ENCODE results near the gene EHBP1. TPM values are rescaled to one million over a fixed set of nuclear protein-coding genes. Genes with fewer than 3 reads are reported as not detected.

The EHBP1 gene
- total RNA-seq, 6 experiments from 2014 or later, result 40.4 to 66.6 (median 46.3) TPM

DNA sequence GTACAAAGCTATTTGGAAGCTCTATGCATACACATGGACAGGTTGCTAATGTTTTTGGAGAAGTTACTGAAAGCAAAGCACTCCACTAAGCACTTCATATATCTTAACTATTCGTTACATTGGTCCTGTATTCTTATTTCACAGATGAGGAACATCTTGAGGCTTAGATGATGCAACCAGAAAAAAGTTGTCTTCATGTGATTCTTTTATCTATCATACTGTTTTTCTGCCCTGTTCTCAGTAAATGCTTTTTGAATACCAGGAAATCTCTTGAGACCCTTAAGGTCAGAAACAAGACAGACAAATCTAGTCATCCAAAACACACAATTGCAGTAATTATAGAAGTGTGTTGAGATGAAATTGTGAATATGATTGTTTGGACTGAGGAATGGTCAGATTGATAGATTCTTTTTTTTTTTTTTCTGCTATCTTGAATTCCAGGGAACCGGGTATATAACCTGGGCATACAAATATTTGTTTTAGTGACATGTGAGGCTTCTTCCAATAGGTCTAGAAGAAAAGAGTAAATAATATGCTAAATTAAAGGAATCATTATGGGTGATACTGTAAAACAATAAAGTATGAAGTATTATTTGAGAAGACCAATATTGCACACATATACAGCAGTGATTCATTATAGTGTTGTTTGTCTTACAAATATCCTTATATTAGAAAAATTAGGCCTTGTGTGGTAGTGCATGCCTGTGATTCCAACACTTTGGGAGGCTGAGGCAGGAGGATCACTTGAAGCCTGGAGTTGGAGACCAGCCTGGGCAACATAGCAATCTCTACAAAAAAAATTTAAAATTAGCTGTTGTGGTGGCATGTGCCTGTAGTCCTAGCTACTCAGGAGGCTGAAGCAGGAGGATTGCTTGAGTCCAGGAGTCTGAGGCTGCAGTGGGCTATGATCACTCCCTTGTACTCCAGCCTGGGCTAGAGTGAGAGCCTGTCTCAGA, 33.7 kb downstream of the EHBP1 start:
- intact Hi-C loops (cut with DNase I), result no loop called here
- 18% methylated on average over 2 of the region's 2 CpGs for WGBS (ENCODE audit: insufficient coverage, low coverage, low lambda C conversion rate, missing lambda C conversion rate)
- ATAC-seq (peak; percentile 32 to 57 (median 47)), DNase-seq (no peak)
- no peaks in the 10 kb centered on the region for H3K36me3 ChIP-seq
- TF ChIP-seq POLR2A (IDR thresholded peaks at IDR 0.05), result no peak
- TF ChIP-seq, protein P1, sequence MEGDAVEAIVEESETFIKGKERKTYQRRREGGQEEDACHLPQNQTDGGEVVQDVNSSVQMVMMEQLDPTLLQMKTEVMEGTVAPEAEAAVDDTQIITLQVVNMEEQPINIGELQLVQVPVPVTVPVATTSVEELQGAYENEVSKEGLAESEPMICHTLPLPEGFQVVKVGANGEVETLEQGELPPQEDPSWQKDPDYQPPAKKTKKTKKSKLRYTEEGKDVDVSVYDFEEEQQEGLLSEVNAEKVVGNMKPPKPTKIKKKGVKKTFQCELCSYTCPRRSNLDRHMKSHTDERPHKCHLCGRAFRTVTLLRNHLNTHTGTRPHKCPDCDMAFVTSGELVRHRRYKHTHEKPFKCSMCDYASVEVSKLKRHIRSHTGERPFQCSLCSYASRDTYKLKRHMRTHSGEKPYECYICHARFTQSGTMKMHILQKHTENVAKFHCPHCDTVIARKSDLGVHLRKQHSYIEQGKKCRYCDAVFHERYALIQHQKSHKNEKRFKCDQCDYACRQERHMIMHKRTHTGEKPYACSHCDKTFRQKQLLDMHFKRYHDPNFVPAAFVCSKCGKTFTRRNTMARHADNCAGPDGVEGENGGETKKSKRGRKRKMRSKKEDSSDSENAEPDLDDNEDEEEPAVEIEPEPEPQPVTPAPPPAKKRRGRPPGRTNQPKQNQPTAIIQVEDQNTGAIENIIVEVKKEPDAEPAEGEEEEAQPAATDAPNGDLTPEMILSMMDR (IDR thresholded peaks at IDR 0.05), result no peak
- no peak overlapping the region for H3K27ac ChIP-seq
- no peaks in the 10 kb centered on the region for H3K27me3 ChIP-seq
- no peaks in the 10 kb centered on the region for H3K9me3 ChIP-seq
- H3K4me1 ChIP-seq, result peaks cover 0 to 60% (median 19%) of the 10 kb centered on the region in 4 donors
- H3K4me3 ChIP-seq, result no peak overlapping the region

DNA sequence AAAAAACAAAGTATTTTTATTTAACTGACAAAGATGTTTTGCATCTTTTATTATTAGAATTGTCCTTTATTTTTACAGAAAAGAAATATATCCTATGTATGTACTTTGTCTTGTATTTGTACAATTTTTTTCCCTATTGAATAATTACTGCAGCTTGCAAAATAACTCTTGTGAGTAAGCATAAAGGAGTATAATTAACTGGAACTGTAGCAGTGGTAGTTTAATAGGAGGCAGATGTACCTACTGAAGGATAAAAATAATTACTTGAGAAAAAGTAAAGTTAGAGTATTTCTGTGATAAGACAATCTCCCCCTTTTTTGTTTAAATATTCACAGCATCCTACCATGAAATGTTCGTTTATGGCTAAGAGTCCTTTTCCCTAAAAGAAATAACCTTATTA, 34.7 kb downstream of the EHBP1 start:
- no peak overlapping the region for H3K27ac ChIP-seq
- TF ChIP-seq, protein P1 (IDR thresholded peaks at IDR 0.05), result no peak
- TF ChIP-seq POLR2A (IDR thresholded peaks at IDR 0.05), result no peak
- H3K36me3 ChIP-seq, result no peaks in the 10 kb centered on the region
- peaks cover 0 to 67% (median 16%) of the 10 kb centered on the region in 4 donors for H3K4me1 ChIP-seq
- no peak for ATAC-seq
- no peaks in the 10 kb centered on the region for H3K9me3 ChIP-seq
- no peak for DNase-seq
- H3K4me3 ChIP-seq, result no peak overlapping the region
- WGBS (ENCODE audit: insufficient coverage, low coverage, low lambda C conversion rate, missing lambda C conversion rate), result 24% methylated on average over 1 of the region's 1 CpG
- intact Hi-C loops (cut with DNase I), result no loop called here
- no peaks in the 10 kb centered on the region for H3K27me3 ChIP-seq

DNA sequence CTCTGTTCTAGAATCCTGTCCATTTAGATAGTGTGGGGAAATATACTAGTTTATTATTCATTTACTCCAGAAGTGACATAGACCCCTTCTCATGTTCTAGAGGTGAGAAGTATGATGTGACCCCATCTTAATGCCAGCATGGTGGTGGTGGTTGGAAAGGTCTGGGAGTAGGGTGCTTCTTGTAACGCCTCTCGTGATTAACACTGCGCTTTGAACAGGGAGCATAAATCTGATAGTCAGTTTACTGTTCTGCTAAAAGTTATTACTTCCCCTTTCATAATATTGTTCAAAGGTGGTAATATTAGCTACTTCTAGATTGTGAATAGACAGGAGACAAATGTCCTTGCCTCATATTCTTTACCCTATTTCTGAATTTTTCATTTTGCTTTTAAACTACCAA, 35.6 kb downstream of the EHBP1 start:
- Histone ChIP-seq H3K36me3 (no peaks in the 10 kb centered on the region), H3K27ac (no peak overlapping the region), H3K27me3 (no peaks in the 10 kb centered on the region), H3K4me3 (no peak overlapping the region), H3K9me3 (no peaks in the 10 kb centered on the region), H3K4me1 (peaks cover 0 to 70% (median 17%) of the 10 kb centered on the region in 4 donors)
- ATAC-seq (no peak), DNase-seq (no peak)
- intact Hi-C loops (cut with DNase I), result no loop called here
- no peak for TF ChIP-seq POLR2A (IDR thresholded peaks at IDR 0.05)
- TF ChIP-seq, protein P1 (IDR thresholded peaks at IDR 0.05), result no peak
- WGBS (ENCODE audit: insufficient coverage, low coverage, low lambda C conversion rate, missing lambda C conversion rate), result 64% methylated on average over 2 of the region's 3 CpGs

DNA sequence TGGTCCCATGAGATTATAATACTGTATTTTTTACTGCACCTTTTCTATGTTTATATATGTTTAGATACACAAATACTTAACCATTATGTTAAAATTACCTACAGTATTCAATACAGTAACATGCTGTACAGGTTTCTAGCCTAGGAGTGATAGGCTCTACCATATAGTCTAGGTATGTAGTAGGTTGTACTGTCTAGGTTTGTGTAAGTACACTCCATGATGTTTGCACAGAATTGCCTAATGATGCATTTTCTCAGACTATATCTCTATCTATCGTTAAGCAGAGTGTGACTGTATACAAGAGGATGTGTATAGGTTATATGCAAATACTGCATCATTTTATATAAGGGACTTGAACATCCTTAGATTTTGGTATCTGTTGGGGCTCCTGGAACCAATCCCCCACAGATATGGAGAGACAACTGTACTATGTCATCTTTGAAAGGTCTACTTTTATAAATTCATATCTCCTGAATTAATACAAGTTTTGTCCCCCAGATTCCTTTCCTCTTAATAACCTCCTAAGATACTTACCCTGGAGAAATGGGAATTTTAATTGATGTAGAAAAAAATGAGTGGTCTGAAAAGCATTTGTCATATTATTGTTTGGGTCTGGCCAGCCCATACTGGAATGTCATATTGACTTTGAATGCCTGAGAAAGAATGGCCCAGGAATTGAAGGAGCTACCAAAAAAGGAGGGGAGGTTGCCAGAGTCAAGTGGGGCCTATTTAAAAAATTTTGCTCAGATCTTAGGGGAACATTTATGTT, 36.6 kb downstream of the EHBP1 start:
- Histone ChIP-seq H3K27ac (no peak overlapping the region), H3K9me3 (no peaks in the 10 kb centered on the region), H3K36me3 (no peaks in the 10 kb centered on the region), H3K27me3 (no peaks in the 10 kb centered on the region), H3K4me3 (no peak overlapping the region), H3K4me1 (peaks cover 0 to 74% (median 19%) of the 10 kb centered on the region in 4 donors)
- no peak for ATAC-seq
- DNase-seq, result no peak
- intact Hi-C loops (cut with DNase I), result no loop called here
- TF ChIP-seq, protein P1 (IDR thresholded peaks at IDR 0.05), result no peak
- no peak for TF ChIP-seq POLR2A (IDR thresholded peaks at IDR 0.05)
- WGBS (ENCODE audit: insufficient coverage, low coverage, low lambda C conversion rate, missing lambda C conversion rate), result 30% methylated on average over 1 of the region's 1 CpG
